ENCODE measurements around the gene ATMIN.

The ATMIN gene

GRCh38 chr16:81080233-81080632, 44.6 kb downstream of the ATMIN start:
- Histone ChIP-seq H3K27me3 (ENCODE audit: control insufficient read depth in 2 of 2, insufficient read depth in 2 of 2, low read length in 2 of 2) (no peaks in the 10 kb centered on the region), H3K4me3 (ENCODE audit: low read length in 2 of 2) (no peak overlapping the region), H3K4me1 (ENCODE audit: control insufficient read depth in 2 of 2, insufficient read depth in 2 of 2, low read length in 2 of 2) (peaks cover 2 to 6% of the 10 kb centered on the region in 2 donors), H3K9me3 (ENCODE audit: control insufficient read depth in 2 of 2, low read length in 2 of 2) (no peaks in the 10 kb centered on the region), H3K9ac (ENCODE audit: low read depth in 1 of 2, low read length in 2 of 2) (no peak overlapping the region), H3K36me3 (ENCODE audit: control insufficient read depth in 2 of 2, insufficient read depth in 2 of 2, low read length in 2 of 2) (no peaks in the 10 kb centered on the region), H3K27ac (ENCODE audit: low read depth in 2 of 2, low read length in 2 of 2) (no peak overlapping the region)

- Histone ChIP-seq H3K4me1 (ENCODE audit: control insufficient read depth in 2 of 2, insufficient read depth in 2 of 2, low read length in 2 of 2) (peaks cover 2 to 6% of the 10 kb centered on the region in 2 donors), H3K4me3 (ENCODE audit: low read length in 2 of 2) (no peak overlapping the region), H3K9me3 (ENCODE audit: control insufficient read depth in 2 of 2, low read length in 2 of 2) (no peaks in the 10 kb centered on the region), H3K9ac (ENCODE audit: low read depth in 1 of 2, low read length in 2 of 2) (no peak overlapping the region), H3K27me3 (ENCODE audit: control insufficient read depth in 2 of 2, insufficient read depth in 2 of 2, low read length in 2 of 2) (no peaks in the 10 kb centered on the region), H3K36me3 (ENCODE audit: control insufficient read depth in 2 of 2, insufficient read depth in 2 of 2, low read length in 2 of 2) (no peaks in the 10 kb centered on the region), H3K27ac (ENCODE audit: low read depth in 2 of 2, low read length in 2 of 2) (no peak overlapping the region)
Measured at GRCh38 chr16:81081014-81081413, 45.4 kb downstream of the ATMIN start.

- H3K9me3 ChIP-seq (ENCODE audit: control insufficient read depth in 2 of 2, low read length in 2 of 2) = no peaks in the 10 kb centered on the region
- no peak overlapping the region for H3K9ac ChIP-seq (ENCODE audit: low read depth in 1 of 2, low read length in 2 of 2)
- no peaks in the 10 kb centered on the region for H3K4me1 ChIP-seq (ENCODE audit: control insufficient read depth in 2 of 2, insufficient read depth in 2 of 2, low read length in 2 of 2)
- H3K4me3 ChIP-seq (ENCODE audit: low read length in 2 of 2) = no peak overlapping the region
- H3K27me3 ChIP-seq (ENCODE audit: control insufficient read depth in 2 of 2, insufficient read depth in 2 of 2, low read length in 2 of 2) = no peaks in the 10 kb centered on the region
- H3K27ac ChIP-seq (ENCODE audit: low read depth in 2 of 2, low read length in 2 of 2) = no peak overlapping the region
- H3K36me3 ChIP-seq (ENCODE audit: control insufficient read depth in 2 of 2, insufficient read depth in 2 of 2, low read length in 2 of 2) = no peaks in the 10 kb centered on the region
Measured at GRCh38 chr16:81088836-81089235, 53.2 kb downstream of the ATMIN start.

DNA sequence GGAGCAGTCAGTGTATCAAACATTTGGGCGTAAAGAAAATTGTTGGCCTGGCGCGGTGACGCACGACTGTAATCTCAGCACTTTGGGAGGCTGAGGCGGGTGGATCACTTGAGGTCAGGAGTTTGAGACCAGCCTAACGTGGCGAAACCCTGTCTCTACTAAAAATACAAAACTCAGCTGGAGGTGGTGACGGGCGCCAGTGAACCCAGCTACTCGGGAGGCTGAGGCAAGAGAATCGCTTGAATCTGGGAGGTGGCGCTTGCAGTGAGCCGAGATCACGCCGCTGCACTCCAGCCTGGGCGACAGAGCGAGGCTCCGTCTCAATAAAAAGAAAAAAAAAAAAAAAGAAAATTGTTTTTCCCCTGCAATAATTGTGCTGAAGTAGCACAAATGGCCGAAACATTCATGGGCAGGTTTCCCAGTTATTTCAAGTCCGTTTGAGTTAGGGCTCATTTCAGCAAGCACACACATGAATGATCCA, 59.2 kb downstream of the ATMIN start:
- H3K4me1 ChIP-seq (ENCODE audit: control insufficient read depth in 2 of 2, insufficient read depth in 2 of 2, low read length in 2 of 2) = peaks cover 3 to 7% of the 10 kb centered on the region in 2 donors
- peak overlapping the region in 1 of 2 donors; percentile 78 for H3K4me3 ChIP-seq (ENCODE audit: low read length in 2 of 2)
- no peaks in the 10 kb centered on the region for H3K27me3 ChIP-seq (ENCODE audit: control insufficient read depth in 2 of 2, insufficient read depth in 2 of 2, low read length in 2 of 2)
- H3K9ac ChIP-seq (ENCODE audit: low read depth in 1 of 2, low read length in 2 of 2) = no peak overlapping the region
- no peaks in the 10 kb centered on the region for H3K36me3 ChIP-seq (ENCODE audit: control insufficient read depth in 2 of 2, insufficient read depth in 2 of 2, low read length in 2 of 2)
- H3K9me3 ChIP-seq (ENCODE audit: control insufficient read depth in 2 of 2, low read length in 2 of 2) = no peaks in the 10 kb centered on the region
- H3K27ac ChIP-seq (ENCODE audit: low read depth in 2 of 2, low read length in 2 of 2) = no peak overlapping the region

GRCh38 chr16:81095653-81095952, 60.0 kb downstream of the ATMIN start:
- no peaks in the 10 kb centered on the region for H3K9me3 ChIP-seq (ENCODE audit: control insufficient read depth in 2 of 2, low read length in 2 of 2)
- peak overlapping the region; percentile 52 to 58 for H3K27ac ChIP-seq (ENCODE audit: low read depth in 2 of 2, low read length in 2 of 2)
- H3K36me3 ChIP-seq (ENCODE audit: control insufficient read depth in 2 of 2, insufficient read depth in 2 of 2, low read length in 2 of 2) = no peaks in the 10 kb centered on the region
- no peaks in the 10 kb centered on the region for H3K27me3 ChIP-seq (ENCODE audit: control insufficient read depth in 2 of 2, insufficient read depth in 2 of 2, low read length in 2 of 2)
- peak overlapping the region; percentile 77 to 78 for H3K4me3 ChIP-seq (ENCODE audit: low read length in 2 of 2)
- H3K9ac ChIP-seq (ENCODE audit: low read depth in 1 of 2, low read length in 2 of 2) = peak overlapping the region; percentile 63 to 67
- H3K4me1 ChIP-seq (ENCODE audit: control insufficient read depth in 2 of 2, insufficient read depth in 2 of 2, low read length in 2 of 2) = peaks cover 3 to 7% of the 10 kb centered on the region in 2 donors

DNA sequence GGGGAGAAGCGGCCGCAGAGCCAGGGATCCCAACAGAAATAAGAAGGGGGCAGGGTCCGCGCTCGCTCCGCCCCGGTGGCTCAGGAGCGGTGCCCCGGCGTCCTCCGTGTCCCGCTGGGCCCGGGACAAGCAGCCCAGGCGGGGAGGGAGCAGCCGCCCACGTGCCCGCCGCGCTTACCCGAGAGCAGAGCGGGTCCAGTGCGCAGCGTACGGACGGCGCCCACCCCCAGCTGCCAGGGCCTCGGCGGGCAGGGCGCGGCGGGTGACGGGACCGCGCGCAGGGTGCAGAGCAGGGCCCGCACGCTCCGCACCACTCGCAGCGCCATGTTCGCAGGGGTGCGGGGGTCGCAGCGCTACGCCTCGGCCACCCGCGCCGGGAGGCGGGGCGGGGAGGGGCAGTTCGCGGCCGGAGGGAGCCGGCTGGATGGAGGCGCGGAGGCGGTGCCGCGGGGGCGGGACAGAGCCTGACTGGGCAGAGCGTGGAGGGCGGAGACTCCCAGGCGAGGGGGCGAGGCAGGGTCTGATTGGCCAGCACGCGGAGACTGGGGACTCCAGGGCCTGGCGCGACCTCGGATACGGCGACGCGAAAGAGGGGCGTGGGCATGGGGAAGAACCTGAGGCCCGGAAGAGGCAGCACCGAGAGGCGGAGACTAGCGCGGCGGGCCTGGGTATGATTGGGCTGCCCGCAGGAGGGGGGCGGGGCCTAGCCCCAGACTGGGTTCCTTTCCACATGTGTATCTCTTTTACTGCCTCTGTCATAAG, 60.5 kb downstream of the ATMIN start, which contains the start of gene GCSH:
Gene GCSH, minus strand, starts transcription at position 443 of the 762 bp plus-strand sequence. Its CDS starts 117 bp downstream, at position 326.
- Histone ChIP-seq H3K4me3 (ENCODE audit: low read length in 2 of 2) (peak within 1 kb of the TSS; percentile 77 to 78), H3K27ac (ENCODE audit: low read depth in 2 of 2, low read length in 2 of 2) (peak within 1 kb of the TSS; percentile 61 to 84), H3K36me3 (ENCODE audit: control insufficient read depth in 2 of 2, insufficient read depth in 2 of 2, low read length in 2 of 2) (no peaks in the 10 kb centered on the region), H3K9me3 (ENCODE audit: control insufficient read depth in 2 of 2, low read length in 2 of 2) (no peaks in the 10 kb centered on the region), H3K9ac (ENCODE audit: low read depth in 1 of 2, low read length in 2 of 2) (peak within 1 kb of the TSS; percentile 63 to 67), H3K27me3 (ENCODE audit: control insufficient read depth in 2 of 2, insufficient read depth in 2 of 2, low read length in 2 of 2) (no peaks in the 10 kb centered on the region), H3K4me1 (ENCODE audit: control insufficient read depth in 2 of 2, insufficient read depth in 2 of 2, low read length in 2 of 2) (peaks cover 3 to 7% of the 10 kb centered on the region in 2 donors)

DNA sequence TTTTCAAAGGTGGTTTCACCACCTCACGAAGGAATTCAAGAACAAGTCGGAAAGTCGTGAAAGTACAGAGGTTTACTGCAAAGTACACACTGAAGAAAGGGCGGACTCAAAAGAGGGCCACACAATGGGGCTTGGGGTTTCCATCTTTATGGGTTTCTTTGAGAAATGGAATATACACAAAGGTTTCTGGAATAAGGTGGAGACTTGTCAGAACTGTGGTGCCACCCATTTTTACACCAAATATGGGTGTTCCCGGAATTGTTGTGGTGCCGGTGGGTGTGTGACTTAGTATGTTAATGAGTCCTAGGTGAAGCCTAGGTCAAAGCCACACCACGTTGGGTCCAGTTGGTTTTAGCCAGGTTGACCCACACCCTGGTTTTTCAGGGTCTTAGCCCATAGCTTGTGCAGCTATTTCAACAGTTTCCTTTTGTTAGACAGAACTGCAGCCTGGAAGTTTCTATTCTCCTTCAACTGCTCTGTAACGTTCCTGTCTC, 61.1 kb downstream of the ATMIN start:
- Histone ChIP-seq H3K9ac (ENCODE audit: low read depth in 1 of 2, low read length in 2 of 2) (peak overlapping the region in 1 of 2 donors; percentile 1), H3K4me3 (ENCODE audit: low read length in 2 of 2) (peak overlapping the region; percentile 62 to 71), H3K27me3 (ENCODE audit: control insufficient read depth in 2 of 2, insufficient read depth in 2 of 2, low read length in 2 of 2) (no peaks in the 10 kb centered on the region), H3K9me3 (ENCODE audit: control insufficient read depth in 2 of 2, low read length in 2 of 2) (no peaks in the 10 kb centered on the region), H3K36me3 (ENCODE audit: control insufficient read depth in 2 of 2, insufficient read depth in 2 of 2, low read length in 2 of 2) (no peaks in the 10 kb centered on the region), H3K4me1 (ENCODE audit: control insufficient read depth in 2 of 2, insufficient read depth in 2 of 2, low read length in 2 of 2) (peaks cover 3 to 7% of the 10 kb centered on the region in 2 donors), H3K27ac (ENCODE audit: low read depth in 2 of 2, low read length in 2 of 2) (peak overlapping the region; percentile 61 to 84)

All from mucosa of rectum (tissue), 2 donors.